HG03196 (cell line): ENCODE data around the gene MYO16.

Experiments used
- ATAC-seq: cut with Tn5 transposase; IDR thresholded peaks from one replicate; pipeline ENCODE4 v1.9.1; 2021; ENCODE audit not compliant: unreplicated experiment

MYO16 gene

DNA sequence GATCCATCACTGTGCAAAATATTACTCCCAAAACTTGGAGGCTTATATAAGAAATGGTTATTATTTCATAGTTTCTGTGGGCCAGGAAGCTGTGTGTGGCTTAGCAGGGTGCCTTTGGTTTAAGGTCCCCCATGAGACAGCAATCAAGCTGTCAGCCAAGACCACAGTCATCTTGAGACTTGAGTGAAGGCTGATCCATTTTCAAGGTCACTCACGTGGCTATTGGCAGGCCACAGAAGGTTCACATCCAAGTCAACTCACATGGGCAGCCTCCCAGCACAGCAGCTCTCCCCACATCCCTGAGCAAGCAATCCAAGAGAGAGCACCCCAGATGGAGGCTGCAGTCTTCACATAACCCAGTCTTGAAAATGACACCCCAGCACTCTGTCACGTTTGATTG lies 537.4 kb downstream of the MYO16 start:
- peak; percentile 33 for ATAC-seq

DNA sequence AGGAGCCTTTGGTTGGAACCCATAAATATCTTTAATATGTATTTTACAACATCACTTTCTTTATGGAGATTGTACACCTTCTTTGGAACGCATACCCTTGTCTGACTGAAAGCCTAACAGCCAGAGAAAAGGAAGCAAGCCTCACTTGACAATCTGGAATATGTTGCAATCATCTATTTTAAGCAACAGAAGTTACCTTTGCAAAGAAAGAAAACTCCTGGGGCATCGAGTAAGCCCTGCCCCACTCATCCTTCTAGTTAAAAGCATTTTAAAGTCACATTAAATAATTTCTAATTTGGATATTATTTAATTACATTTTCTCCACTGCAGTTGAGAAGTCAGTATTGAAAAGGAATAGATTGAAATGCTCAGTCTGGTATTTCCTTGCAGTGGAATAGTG lies 542.7 kb downstream of the MYO16 start:
- no peak for ATAC-seq

DNA sequence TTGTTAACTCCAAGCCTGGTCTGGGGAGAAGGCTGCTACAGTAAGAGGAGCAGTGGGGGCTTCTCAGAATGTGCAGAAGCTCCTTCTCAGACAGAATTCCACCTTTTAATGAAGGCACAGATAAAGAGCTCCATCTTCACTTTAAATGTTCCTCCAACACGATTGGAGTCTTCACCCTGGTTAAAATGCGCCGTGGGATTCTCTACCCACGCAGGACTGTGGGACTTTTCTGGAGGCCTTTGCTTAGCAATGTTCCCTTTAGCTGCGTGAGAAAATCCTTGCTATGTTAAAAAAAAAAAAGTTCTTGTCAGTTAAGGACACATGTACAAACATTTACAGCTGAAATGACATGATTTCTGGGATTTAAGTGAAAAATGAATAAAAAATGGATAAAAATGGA lies 546.3 kb downstream of the MYO16 start:
- ATAC-seq: no peak

DNA sequence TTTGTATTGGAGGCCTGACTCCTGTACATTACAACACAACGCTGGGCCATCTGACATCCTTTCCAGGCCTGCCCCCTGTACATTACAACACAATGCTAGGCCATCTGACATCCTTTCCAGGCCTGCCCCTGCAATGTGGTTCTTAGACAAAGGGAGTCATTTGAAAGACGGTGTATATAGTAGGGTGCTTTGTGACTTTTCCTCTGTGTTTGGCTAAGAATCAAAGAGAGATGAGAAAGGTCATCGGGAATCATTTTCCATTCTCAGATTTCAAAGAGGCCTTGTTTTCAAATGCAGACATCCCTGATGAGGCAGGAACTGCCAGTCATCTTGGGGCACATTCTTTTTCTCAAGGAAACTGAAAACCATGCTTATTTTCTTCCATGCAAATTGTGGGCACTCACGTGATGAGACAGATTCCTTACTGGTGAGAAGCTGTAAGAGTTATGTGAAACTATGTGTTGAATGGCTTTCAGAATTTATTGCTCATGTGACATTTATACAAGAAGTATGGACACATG lies 551.6 kb downstream of the MYO16 start:
- ATAC-seq: no peak

DNA sequence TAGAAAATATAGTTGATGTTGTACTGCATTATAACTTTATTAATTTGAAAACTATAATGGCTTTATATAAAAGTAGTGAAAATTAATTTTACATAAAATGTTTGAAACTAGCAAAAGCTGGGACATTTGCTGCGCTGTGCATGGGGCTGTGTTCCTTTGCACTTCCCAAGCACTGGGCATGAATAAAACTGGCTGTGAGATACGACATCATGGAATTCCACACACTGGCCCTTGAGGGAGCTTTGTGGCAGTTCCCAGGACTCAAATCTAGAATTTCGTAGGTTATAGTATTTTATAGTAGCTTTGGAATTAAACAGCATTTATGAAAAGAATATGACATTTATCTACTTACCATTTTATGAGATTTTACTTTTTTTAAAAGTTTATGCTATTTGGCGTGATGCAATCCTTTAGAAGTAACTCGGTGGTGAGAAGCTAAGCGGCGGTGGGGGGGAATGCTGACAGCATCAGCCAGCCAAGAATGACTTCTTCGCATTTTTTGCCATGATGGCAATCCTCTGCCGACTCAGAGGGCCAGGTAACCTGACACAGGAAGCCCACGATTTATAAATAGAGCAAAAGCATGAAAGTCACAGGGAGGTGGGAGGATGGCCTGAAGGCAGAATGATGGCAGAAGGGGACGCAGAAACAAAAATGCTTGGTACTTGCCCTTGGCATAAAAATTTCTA lies 553.5 kb downstream of the MYO16 start:
- no peak for ATAC-seq

DNA sequence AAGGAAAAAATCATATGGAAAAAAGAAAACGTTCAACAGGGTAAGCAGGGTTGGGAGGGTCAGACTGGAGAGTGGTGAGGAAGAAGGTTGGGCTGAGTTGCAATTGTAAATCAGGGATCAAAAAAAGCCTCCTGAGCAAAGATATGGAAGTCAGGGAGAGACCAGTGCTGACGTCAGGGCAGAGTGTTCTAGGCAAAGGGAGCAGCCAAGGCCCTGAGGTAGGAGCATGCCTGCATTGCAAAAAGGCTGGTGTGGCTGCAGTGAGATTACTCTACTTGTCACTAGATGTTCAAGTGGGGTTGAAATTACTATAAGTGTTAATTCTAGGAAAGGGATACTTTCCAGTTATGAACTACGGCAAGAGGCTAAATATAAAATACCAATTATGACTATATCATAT lies 562.0 kb downstream of the MYO16 start:
- ATAC-seq: no peak

DNA sequence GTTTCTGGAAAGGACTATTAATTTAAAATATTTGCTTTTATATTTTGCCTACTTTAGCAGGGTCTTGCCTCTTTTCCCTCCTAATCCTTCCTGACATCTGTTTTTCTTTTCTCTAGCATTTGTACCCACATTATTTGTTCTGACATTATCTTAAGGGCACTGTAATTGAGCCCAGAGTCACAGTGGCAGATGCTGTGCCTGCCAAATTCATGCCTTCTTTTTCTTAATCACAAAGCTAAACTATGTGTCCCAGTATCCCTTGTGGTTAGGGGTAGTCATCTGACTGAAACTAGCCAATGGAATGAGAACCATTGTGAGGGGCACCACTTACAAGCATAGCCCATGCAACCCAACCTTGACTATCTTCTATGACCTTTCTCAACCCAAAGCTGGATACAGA lies 562.9 kb downstream of the MYO16 start:
- ATAC-seq: no peak

DNA sequence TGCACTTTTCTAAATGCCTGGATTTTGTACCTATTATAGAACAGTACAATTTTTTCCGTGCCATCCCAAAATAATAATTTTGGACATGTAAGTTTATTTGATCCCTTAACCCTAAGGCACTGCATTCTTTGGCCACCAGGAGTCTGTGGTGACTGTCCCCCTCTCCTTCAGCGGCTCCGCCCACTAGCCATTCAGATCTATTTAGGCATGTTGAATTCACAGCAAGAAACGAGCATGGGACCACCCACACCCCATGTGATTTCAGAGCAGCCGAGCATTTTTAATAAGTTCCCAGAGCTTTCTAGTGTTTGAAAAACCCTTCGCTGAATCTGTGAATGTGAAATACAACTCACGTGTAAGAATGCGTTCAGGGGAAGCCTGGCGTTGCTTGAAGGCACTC lies 567.5 kb downstream of the MYO16 start:
- ATAC-seq: no peak

DNA sequence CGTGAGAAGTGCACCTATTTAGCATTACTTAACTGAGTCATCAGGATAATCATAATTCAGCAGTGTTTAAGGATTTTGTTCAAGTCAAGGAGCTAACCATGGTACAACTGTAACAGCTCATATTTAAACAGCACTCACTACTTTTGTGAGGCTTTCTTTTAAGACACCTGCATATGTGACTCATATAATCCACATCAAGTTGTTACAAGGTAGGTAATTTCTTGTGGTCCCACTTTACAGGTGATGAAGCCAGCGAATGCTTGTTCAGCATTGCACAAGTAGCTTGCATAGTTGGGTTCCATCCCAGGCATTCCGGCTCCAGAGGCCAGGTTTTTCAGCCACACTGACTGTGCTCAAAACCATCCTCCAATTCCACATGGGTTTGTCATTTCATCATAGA lies 569.2 kb downstream of the MYO16 start:
- no peak for ATAC-seq

DNA sequence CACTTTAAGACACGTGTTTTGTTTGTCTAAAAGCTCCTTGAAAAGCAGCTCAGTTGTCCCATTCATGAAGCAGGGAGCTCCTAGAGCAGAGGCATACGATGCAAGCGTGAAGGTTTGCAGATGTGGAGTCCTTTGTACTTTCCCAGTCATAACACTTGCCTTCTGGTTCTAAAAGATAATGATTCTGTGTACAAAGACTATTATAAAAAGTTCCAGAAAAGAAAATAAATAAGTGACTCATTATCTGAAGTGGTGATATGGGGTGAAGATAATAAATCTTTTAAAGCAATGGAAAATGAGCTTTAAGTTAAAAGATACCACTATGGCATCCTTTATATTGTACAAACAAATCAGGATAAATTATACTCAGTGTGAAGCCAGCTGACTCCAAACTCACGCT lies 569.9 kb downstream of the MYO16 start:
- no peak for ATAC-seq

DNA sequence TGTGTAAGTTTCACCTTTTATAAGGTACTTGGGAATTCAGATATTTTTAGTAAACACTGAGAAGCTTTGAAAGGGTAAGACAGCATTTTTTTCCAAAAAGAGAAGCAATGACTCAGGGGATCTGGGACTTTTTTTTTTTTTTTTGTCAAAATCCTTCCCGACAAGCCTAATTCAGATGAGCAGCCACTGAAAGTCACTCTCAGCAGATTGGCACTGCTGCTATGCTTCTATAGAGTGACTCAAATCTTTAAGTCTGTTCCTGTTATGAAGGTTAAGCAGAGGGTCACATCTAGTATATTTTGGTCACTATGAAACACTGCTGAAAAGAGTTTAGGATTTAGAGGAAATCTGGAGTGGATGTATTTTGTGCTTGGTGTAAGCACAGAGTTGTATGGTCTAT lies 571.1 kb downstream of the MYO16 start:
- no peak for ATAC-seq

DNA sequence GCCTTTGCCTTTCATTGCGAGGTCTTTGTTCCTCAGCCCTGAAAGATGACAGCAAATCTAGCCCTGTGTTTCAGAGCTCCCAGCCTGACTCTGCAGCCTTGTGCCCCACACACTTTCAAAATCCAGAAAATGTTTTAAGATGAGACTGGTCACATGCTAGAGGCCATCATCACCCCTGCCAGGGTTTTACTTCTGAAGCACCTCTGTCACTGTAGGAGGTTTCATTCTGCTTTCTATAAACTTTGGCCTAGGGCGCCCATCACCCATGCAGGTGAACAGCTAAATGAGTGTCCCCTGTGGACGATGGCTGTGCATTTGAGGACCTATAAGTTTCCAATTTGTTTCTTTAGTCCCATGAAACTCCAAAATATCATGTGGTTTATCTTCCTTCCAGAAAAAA lies 574.2 kb downstream of the MYO16 start:
- no peak for ATAC-seq

DNA sequence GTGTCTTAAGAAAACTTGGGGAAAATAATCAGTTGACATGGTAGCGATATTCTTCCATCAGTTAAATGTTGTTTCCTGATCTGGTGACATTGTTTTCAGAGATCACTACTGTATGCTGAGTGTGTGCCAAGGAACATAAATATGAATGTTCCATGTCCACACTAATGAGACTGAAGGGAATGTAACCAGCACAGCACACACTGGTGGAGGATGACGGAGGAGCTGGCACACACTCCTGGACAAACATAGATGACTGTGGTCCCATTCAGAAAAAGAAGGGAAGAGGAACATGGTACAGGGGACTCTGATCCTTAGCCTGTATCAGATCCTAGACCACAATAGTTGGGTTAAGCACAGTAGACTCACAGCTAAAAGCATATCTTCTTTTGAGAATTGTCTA lies 574.8 kb downstream of the MYO16 start:
- ATAC-seq: no peak

DNA sequence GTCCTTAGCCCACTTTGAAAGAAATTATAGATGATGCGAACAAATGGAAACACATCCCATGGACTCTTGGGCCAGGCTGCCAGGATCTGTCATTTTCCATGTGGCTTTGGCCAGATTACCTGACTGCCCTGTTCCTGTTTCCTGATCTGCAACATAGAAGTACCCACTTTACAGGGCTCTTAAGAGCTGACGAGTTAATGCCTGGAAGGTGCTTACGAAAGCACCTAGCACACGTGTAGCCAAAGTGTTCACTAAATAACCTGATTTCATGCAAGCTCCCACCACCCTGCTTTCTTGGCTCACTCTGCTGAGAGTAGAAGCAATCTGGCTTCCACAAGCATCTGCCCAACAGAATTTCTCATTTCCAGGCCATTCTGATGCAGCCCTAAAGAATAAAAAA lies 575.2 kb downstream of the MYO16 start:
- ATAC-seq: no peak

DNA sequence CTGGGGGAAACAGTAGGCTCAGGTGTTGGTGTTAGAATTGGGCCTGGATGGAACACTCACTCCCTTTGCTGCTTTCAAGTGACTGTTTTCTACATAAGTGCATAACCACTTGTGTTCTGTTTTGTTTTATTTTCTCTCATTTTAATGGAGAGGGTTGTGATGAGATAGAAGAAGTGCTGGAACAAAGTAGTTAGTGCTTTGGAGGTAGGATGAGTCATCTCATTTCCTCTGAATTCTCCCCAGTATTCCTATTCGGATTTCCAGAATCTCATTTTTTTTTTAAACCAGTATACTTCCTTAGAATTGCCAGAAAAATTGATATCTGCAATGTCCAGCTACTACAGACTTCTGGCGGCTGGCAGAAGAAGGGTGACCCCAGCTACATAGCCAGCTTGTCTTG lies 575.9 kb downstream of the MYO16 start:
- ATAC-seq: no peak

DNA sequence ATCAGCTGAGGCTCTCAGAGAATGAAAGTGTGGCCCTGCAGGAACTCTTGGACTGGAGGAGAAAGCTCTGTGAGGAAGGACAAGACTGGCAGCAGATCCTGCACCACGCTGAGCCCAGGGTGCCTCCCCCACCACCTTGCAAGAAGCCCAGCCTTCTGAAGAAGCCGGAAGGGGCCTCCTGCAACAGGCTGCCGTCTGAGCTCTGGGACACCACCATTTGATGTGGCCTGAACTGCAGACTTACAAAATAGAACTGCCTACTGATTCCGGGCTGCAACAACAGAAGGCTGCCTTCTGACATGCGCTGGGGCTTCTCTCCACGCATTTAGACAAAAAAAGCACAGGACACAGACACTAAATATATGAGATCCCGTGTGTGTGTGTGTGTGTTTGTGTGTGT lies 577.2 kb downstream of the MYO16 start:
- ATAC-seq: no peak

DNA sequence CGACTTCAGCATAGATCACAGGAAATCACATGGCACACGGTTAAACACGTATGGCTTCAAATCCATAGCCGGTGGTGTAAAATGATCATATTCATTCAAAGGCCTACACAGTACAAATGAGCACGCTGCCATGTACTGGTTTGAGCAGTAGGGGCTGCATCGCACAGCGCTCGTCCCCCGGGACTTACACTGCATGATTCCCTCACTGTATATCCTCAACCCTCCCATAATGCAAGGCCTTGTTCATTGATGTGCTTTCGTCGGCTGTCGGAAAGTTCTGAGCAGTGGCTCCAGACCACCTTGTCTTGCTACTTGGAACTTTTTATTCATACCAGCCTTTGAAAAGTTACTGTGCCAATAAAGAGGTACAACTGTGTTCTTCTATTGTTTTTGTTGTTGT lies 578.2 kb downstream of the MYO16 start:
- ATAC-seq: no peak

DNA sequence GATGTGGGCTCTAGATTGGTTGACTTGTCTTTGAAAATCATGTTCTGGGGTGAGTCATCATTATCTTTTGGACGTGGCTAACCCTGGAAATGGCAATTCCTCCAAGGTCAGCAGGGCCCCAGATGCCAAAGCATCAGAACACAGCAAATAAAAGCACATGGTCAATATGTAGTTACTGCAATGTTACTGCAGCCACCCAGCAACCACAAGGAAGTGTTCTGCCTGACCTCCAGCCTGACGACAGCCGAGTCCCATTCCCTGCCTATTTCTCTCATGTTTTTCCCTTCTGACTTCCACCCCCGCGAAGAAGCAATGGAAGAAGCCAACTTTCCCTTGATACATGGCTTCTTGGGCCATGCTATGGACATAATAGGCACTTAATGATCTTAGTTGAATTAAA lies 579.1 kb downstream of the MYO16 start:
- ATAC-seq: no peak

DNA sequence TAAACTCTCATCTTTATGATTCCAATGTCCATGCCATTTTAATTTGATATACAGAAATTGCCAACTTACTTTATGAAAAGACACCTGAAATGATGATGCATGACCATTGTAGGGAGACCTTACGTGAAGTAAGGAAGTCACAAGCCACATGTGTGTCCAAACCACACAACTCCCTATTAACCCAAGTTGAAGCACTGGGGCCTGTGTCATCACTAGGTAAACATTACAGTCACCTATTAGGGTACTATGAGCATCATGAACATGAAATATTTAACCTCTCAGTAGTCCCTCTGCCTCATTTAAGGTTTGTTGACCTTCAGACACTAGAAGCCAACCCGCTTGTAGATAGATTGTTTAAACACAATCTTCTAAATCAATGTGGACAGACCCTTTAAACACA lies 580.1 kb downstream of the MYO16 start:
- no peak for ATAC-seq

DNA sequence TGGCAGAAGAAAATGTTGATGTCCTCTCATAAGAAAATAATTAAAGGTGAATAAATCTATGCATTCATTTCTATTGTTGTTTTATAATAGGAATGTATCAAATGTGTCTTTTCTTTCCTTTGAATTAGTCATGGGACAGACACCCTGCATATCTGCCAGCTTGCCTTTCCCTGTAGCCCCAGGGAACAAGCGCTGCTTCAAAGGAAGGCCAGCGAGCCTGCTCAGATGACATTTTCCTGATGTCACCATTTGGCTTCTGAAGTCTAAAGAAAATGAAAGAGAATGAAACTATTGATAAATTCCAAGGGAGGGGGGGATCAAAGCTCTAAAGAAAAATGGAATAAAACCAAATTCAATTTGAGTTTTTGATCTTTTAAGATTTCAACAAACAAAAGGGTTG lies 582.2 kb downstream of the MYO16 start:
- ATAC-seq: no peak

DNA sequence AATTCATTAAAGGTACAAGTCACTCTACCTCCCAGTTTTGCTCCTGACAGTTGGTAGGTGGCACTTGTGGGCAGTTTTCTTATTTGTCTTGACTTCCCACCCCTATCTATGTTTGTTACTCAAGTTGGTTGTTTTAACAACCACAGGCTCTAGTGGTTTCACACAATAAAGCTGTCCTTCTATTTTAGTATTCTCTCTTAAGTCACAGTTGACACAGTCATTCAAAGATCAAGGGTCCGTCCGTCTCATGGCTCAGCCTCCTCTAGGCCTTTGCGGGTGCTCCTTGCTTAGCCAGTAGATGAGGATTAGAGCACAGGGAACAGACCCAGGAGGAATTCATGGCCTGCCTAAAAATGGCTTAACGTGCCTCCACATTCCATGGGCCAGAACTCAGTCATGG lies 583.2 kb downstream of the MYO16 start:
- no peak for ATAC-seq

DNA sequence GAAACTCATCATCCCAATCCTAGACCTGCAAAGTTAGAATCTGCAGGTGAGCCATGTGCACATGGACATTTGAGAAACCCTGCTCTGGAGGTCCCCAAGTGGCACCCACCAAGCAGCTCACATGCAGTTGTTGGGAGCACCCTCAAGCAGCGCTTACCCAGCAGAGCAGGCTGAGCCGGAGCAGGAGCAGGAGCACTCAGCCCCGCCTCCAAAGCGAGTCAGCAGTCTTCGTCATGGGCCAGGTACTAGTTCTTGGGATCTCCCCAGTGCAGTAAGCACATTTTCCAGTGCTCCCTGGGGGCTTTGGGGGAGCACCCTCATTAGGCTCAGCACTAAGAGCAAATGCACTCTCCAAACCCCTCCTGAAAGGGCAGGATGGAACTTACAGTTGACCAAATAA lies 584.3 kb downstream of the MYO16 start:
- ATAC-seq: no peak

DNA sequence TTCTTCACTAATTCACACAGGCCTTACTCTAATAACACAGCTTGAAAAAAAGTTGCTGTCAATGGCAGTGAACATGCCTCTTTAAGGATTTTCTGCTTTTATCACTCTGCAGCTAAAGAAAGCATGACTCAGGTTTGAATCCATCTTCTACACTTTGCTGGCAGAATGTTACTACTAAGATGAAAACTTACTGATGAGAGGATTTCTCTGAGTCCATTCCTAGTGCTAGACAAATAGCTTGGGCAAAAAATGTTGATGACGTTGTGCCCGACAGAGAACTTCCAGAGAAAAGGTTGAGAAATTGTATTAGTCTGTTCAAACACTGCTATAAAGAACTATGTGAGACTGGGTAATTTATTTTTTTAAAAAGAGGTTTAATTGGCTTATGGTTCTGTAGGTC lies 585.0 kb downstream of the MYO16 start:
- ATAC-seq: no peak
